Trophoblast cell (in vitro differentiated cells and primary cell): ENCODE measurements around the gene OBSCN.

Source experiments
- DNase-seq, 2 donors: peaks; one replicate each; pipeline ENCODE4 v3.0.0-alpha.2; 2016
- H2AFZ ChIP-seq: 2 replicates; pipeline ENCODE4 v1.6.1; 2013; ENCODE audit warnings: low read length, moderate library complexity, mild to moderate bottlenecking; ENCODE audit not compliant: insufficient read depth, poor library complexity
- H2AK5ac ChIP-seq: 2 replicates; pipeline ENCODE4 v1.6.1; 2013; ENCODE audit warnings: mild to moderate bottlenecking, low read length
- H2BK120ac ChIP-seq: 2 replicates; pipeline ENCODE4 v1.6.1; 2013; ENCODE audit warnings: low read length, mild to moderate bottlenecking, moderate library complexity; ENCODE audit not compliant: insufficient read depth, poor library complexity
- H2BK12ac ChIP-seq: 2 replicates; pipeline ENCODE4 v1.6.1; 2013; ENCODE audit warnings: mild to moderate bottlenecking, low read length, moderate library complexity
- H2BK5ac ChIP-seq: 2 replicates; pipeline ENCODE4 v1.6.1; 2013; ENCODE audit warnings: low read length, low read depth, moderate library complexity, mild to moderate bottlenecking; ENCODE audit not compliant: poor library complexity
- H3K14ac ChIP-seq: 2 replicates; pipeline ENCODE4 v1.6.1; 2013; ENCODE audit warnings: mild to moderate bottlenecking, low read length
- H3K18ac ChIP-seq: 2 replicates; pipeline ENCODE4 v1.6.1; 2013; ENCODE audit warnings: mild to moderate bottlenecking, low read length
- H3K23ac ChIP-seq: 2 replicates; pipeline ENCODE4 v1.6.1; 2013; ENCODE audit warnings: low read length
- H3K27ac ChIP-seq: 2 replicates; pipeline ENCODE4 v1.5.1; 2013; ENCODE audit warnings: low read depth, mild to moderate bottlenecking, inconsistent platforms, low read length, moderate library complexity
- H3K27me3 ChIP-seq: 2 replicates; pipeline ENCODE4 v1.6.1; 2013; ENCODE audit warnings: inconsistent platforms, mild to moderate bottlenecking, low read length, moderate library complexity; ENCODE audit not compliant: insufficient read depth
- H3K36me3 ChIP-seq, 2 experiments: 1 replicate in 1 of 2; 2 replicates in 1 of 2; pipeline ENCODE4 v1.6.1; 2013; ENCODE audit warnings: low read length in 2 of 2, mild to moderate bottlenecking in 2 of 2, moderate library complexity in 1 of 2; ENCODE audit not compliant: insufficient read depth in 2 of 2, control insufficient read depth in 1 of 2
- H3K4ac ChIP-seq: 2 replicates; pipeline ENCODE4 v1.6.1; 2013; ENCODE audit warnings: low read depth, mild to moderate bottlenecking, low read length, moderate library complexity
- H3K4me1 ChIP-seq, 2 experiments: 1 replicate in 1 of 2; 2 replicates in 1 of 2; pipeline ENCODE4 v1.6.1; 2013; ENCODE audit warnings: low read length in 2 of 2, mild to moderate bottlenecking in 2 of 2, moderate library complexity in 1 of 2; ENCODE audit not compliant: insufficient read depth in 2 of 2, control insufficient read depth in 1 of 2
- H3K4me2 ChIP-seq: 2 replicates; pipeline ENCODE4 v1.6.1; 2013; ENCODE audit warnings: inconsistent platforms, mild to moderate bottlenecking, low read length, moderate library complexity
- H3K4me3 ChIP-seq: 2 replicates; pipeline ENCODE4 v1.5.1; 2013; ENCODE audit warnings: mild to moderate bottlenecking, low read depth, low read length, inconsistent platforms
- H3K79me1 ChIP-seq: one replicate; pipeline ENCODE4 v1.6.1; 2013; ENCODE audit warnings: low read length
- H3K79me2 ChIP-seq: 2 replicates; pipeline ENCODE4 v1.6.1; 2013; ENCODE audit warnings: low read length, mild to moderate bottlenecking; ENCODE audit not compliant: control insufficient read depth, insufficient read depth, poor library complexity
- H3K9ac ChIP-seq: 2 replicates; pipeline ENCODE4 v1.6.1; 2013; ENCODE audit warnings: mild to moderate bottlenecking, low read length
- H3K9me3 ChIP-seq: 2 replicates; pipeline ENCODE4 v1.6.1; 2013; ENCODE audit warnings: low read depth, mild to moderate bottlenecking, control low read depth, inconsistent platforms, low read length; ENCODE audit not compliant: insufficient read depth
- H4K12ac ChIP-seq: 2 replicates; pipeline ENCODE4 v1.6.1; 2013; ENCODE audit warnings: low read depth, mild to moderate bottlenecking, low read length, moderate library complexity
- H4K8ac ChIP-seq: 2 replicates; pipeline ENCODE4 v1.6.1; 2013; ENCODE audit warnings: low read depth, mild to moderate bottlenecking, low read length, moderate library complexity
- H4K91ac ChIP-seq: one replicate; pipeline ENCODE4 v1.6.1; 2013; ENCODE audit warnings: low read depth, mild to moderate bottlenecking, low read length, moderate library complexity
- WGBS: extraction: QIAGEN DNeasy Blood & Tissue Kit; methylation state at CpG from one replicate; pipeline ENCODE4 v1.1.7; 2013; ENCODE audit warnings: missing lambda C conversion rate; ENCODE audit not compliant: insufficient read length, insufficient coverage; ENCODE audit errors: extremely low coverage; 5-methylcytosine and 5-hydroxymethylcytosine counted together

OBSCN gene

DNA sequence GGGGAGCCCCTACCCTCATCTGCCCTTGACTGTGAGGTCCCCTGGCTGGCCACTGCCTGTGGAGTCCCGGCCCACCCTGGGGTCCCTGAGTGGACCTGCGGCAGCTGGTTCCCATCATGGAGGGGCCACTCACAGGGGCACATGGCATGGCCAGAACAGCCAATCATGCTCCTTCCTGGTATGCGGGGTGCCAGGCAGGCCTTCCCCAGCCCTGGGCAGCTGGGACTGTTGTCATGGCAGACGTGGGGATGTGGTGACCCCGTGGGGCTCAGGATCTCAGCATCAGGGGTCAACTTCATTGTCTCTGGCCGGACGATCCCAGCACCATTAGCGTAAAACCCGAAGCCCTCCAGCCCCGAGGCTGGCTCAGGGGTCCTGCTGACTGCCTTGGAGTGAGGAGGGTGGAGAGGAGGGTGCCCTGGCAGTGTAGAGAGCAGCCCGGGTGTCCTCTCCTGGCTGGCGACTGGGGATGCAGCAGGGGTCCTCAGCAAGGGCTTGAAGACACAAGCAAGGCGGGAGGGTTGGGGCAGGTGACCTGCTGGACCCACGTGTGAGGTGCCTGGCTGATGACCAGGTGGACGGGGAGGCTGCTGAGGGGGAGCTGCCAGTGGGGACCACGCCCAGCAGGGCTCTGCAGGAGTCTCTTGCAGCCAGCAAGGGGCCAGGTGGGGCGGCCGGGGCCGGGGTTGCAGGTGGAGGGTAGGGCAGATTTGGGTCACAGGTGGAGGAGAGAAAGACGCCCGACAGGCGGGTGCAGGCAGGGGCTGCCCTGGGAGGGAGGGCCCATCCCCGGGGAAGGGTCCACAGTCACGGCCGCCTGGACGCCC is 153.7 kb downstream of the OBSCN start:
- no peak overlapping the region for H3K9ac ChIP-seq
- no peak overlapping the region for H2BK120ac ChIP-seq
- no CpG with 5 or more reads among the region's 26 CpGs for WGBS
- H2BK12ac ChIP-seq, result no peak overlapping the region
- H3K4ac ChIP-seq, result no peak overlapping the region
- no peak overlapping the region for H2AK5ac ChIP-seq
- H3K23ac ChIP-seq, result no peak overlapping the region
- no peaks in the 10 kb centered on the region for H3K27me3 ChIP-seq
- no peak overlapping the region for H3K4me3 ChIP-seq
- peaks cover 3 to 5% of the 10 kb centered on the region in 2 experiments for H3K4me1 ChIP-seq
- H2AFZ ChIP-seq, result no peak overlapping the region
- no peaks in the 10 kb centered on the region for H3K79me2 ChIP-seq
- no peak overlapping the region for H3K18ac ChIP-seq
- peaks cover 3% of the 10 kb centered on the region for H3K9me3 ChIP-seq
- DNase-seq, result no peak
- no peak overlapping the region for H3K14ac ChIP-seq
- H4K91ac ChIP-seq, result no peak overlapping the region
- H4K12ac ChIP-seq, result no peak overlapping the region
- no peak overlapping the region for H3K4me2 ChIP-seq
- H3K27ac ChIP-seq, result no peak overlapping the region
- H3K36me3 ChIP-seq, result no peaks in the 10 kb centered on the region
- H2BK5ac ChIP-seq, result no peak overlapping the region
- H3K79me1 ChIP-seq, result no peaks in the 10 kb centered on the region
- no peak overlapping the region for H4K8ac ChIP-seq

- Histone ChIP-seq H3K36me3 (no peaks in the 10 kb centered on the region), H3K27me3 (no peaks in the 10 kb centered on the region), H2AK5ac (no peak overlapping the region), H3K27ac (no peak overlapping the region), H2AFZ (no peak overlapping the region), H3K4me3 (no peak overlapping the region), H3K23ac (no peak overlapping the region), H3K9me3 (peaks cover 3% of the 10 kb centered on the region), H4K91ac (no peak overlapping the region), H2BK5ac (no peak overlapping the region), H3K79me1 (no peaks in the 10 kb centered on the region), H3K14ac (no peak overlapping the region), H3K4ac (no peak overlapping the region), H3K9ac (no peak overlapping the region), H3K18ac (no peak overlapping the region), H2BK12ac (no peak overlapping the region), H3K79me2 (no peaks in the 10 kb centered on the region), H2BK120ac (no peak overlapping the region), H4K12ac (no peak overlapping the region), H3K4me2 (no peak overlapping the region), H3K4me1 (peaks cover 3 to 5% of the 10 kb centered on the region in 2 experiments), H4K8ac (no peak overlapping the region)
- no CpG with 5 or more reads among the region's 18 CpGs for WGBS
- no peak for DNase-seq
Measured at GRCh38 chr1:228362141-228362883, 154.5 kb downstream of the OBSCN start.

GRCh38 chr1:228362884-228363450 is 155.1 kb downstream of the OBSCN start:
- peaks cover 3% of the 10 kb centered on the region for H3K9me3 ChIP-seq
- H3K36me3 ChIP-seq, result no peaks in the 10 kb centered on the region
- no CpG with 5 or more reads among the region's 4 CpGs for WGBS
- no peak for DNase-seq
- H3K79me2 ChIP-seq, result no peaks in the 10 kb centered on the region
- H4K12ac ChIP-seq, result no peak overlapping the region
- no peak overlapping the region for H3K4me2 ChIP-seq
- no peak overlapping the region for H3K14ac ChIP-seq
- no peak overlapping the region for H3K18ac ChIP-seq
- H3K79me1 ChIP-seq, result no peaks in the 10 kb centered on the region
- H3K9ac ChIP-seq, result no peak overlapping the region
- no peaks in the 10 kb centered on the region for H3K27me3 ChIP-seq
- H4K91ac ChIP-seq, result no peak overlapping the region
- no peak overlapping the region for H3K23ac ChIP-seq
- no peak overlapping the region for H2BK12ac ChIP-seq
- no peak overlapping the region for H2AK5ac ChIP-seq
- H4K8ac ChIP-seq, result no peak overlapping the region
- no peak overlapping the region for H2BK120ac ChIP-seq
- H3K4me1 ChIP-seq, result peaks cover 3 to 5% of the 10 kb centered on the region in 2 experiments
- H3K4ac ChIP-seq, result no peak overlapping the region
- no peak overlapping the region for H3K27ac ChIP-seq
- H2AFZ ChIP-seq, result no peak overlapping the region
- no peak overlapping the region for H3K4me3 ChIP-seq
- H2BK5ac ChIP-seq, result no peak overlapping the region

DNA sequence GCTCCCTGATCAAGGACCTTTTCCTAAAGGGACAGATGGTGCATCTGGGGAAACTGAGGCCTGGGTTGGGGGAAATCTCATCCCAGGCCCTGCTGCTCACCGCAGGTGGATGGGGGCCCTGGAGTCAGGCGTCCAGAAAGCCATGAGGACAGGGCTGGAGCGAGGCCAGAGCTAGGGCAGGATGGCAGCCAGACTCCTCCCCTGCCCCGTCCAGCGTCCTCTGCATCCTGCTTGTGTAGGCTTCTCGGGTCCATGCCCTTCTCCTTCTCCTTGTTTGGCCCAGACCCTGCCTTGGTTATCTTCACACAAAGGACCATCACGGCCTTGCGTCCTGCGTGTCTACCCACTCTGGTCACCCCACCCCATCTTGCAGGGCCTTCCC is 155.8 kb downstream of the OBSCN start:
- Histone ChIP-seq H3K36me3 (no peaks in the 10 kb centered on the region), H4K8ac (no peak overlapping the region), H3K79me1 (no peaks in the 10 kb centered on the region), H3K27me3 (no peaks in the 10 kb centered on the region), H2BK12ac (no peak overlapping the region), H3K4ac (no peak overlapping the region), H2AK5ac (no peak overlapping the region), H3K4me1 (peaks cover 3 to 7% of the 10 kb centered on the region in 2 experiments), H2AFZ (no peak overlapping the region), H3K27ac (no peak overlapping the region), H4K91ac (no peak overlapping the region), H2BK120ac (no peak overlapping the region), H3K79me2 (no peaks in the 10 kb centered on the region), H3K9ac (no peak overlapping the region), H3K9me3 (peaks cover 3% of the 10 kb centered on the region), H2BK5ac (no peak overlapping the region), H3K23ac (no peak overlapping the region), H3K14ac (no peak overlapping the region), H3K4me3 (no peak overlapping the region), H3K18ac (no peak overlapping the region), H4K12ac (no peak overlapping the region), H3K4me2 (no peak overlapping the region)
- DNase-seq, result no peak
- no CpG with 5 or more reads among the region's 9 CpGs for WGBS
